HEK293 (cell line): ENCODE results near the gene ALG12.

Experiments
- FEZF1 ChIP-seq: fragments of 450-650 bp; formaldehyde crosslinking; IDR thresholded peaks from 2 replicates; pipeline ENCODE4 v1.5.1; 2016; ENCODE audit warnings: missing biosample characterization, missing genetic modification characterization
- IKZF3 ChIP-seq: fragments of 450-650 bp; IDR thresholded peaks from 2 replicates; pipeline ENCODE4 v1.5.0; 2018; ENCODE audit warnings: missing biosample characterization, mild to moderate bottlenecking, missing genetic modification characterization, moderate library complexity
- RBAK ChIP-seq: fragments of 450-650 bp; formaldehyde crosslinking; IDR thresholded peaks from 2 replicates; pipeline ENCODE4 v1.5.1; 2016; ENCODE audit warnings: missing biosample characterization, missing genetic modification characterization
- ZFP37 ChIP-seq: fragments of 450-650 bp; formaldehyde crosslinking; IDR thresholded peaks from 2 replicates; pipeline ENCODE4 v1.5.1; 2016; ENCODE audit warnings: missing biosample characterization, missing genetic modification characterization
- ZNF121 ChIP-seq: fragments of 450-650 bp; formaldehyde crosslinking; IDR thresholded peaks from 2 replicates; pipeline ENCODE4 v1.5.1; 2016; ENCODE audit warnings: missing biosample characterization, missing genetic modification characterization
- ZNF23 ChIP-seq: fragments of 450-650 bp; formaldehyde crosslinking; IDR thresholded peaks from 2 replicates; pipeline ENCODE4 v1.5.1; 2016; ENCODE audit warnings: missing biosample characterization, missing genetic modification characterization, borderline replicate concordance
- ZNF292 ChIP-seq: fragments of 450-650 bp; formaldehyde crosslinking; IDR thresholded peaks from 2 replicates; pipeline ENCODE4 v1.5.1; 2016; ENCODE audit warnings: low read depth, missing biosample characterization, missing genetic modification characterization, borderline replicate concordance
- ZNF558 ChIP-seq: fragments of 450-650 bp; formaldehyde crosslinking; IDR thresholded peaks from 2 replicates; pipeline ENCODE4 v1.5.1; 2016; ENCODE audit warnings: missing biosample characterization, missing genetic modification characterization
- ZNF571 ChIP-seq: fragments of 450-650 bp; formaldehyde crosslinking; IDR thresholded peaks from 2 replicates; pipeline ENCODE4 v1.5.0; 2017; ENCODE audit warnings: missing biosample characterization, missing genetic modification characterization
- TF ChIP-seq, protein P1 (sequence below): fragments of 450-650 bp; formaldehyde crosslinking; IDR thresholded peaks from 2 replicates; pipeline ENCODE4 v1.5.1; 2016; ENCODE audit warnings: missing biosample characterization, missing genetic modification characterization
- TF ChIP-seq, protein P2 (sequence below): fragments of 450-650 bp; formaldehyde crosslinking; IDR thresholded peaks from 2 replicates; pipeline ENCODE4 v1.5.1; 2016; ENCODE audit warnings: missing biosample characterization, missing genetic modification characterization
- TF ChIP-seq, protein P3 (sequence below): fragments of 450-650 bp; formaldehyde crosslinking; IDR thresholded peaks from 2 replicates; pipeline ENCODE4 v1.5.1; 2017; ENCODE audit warnings: missing biosample characterization, missing genetic modification characterization
- TF ChIP-seq, protein P4 (sequence below): fragments of 450-650 bp; formaldehyde crosslinking; IDR thresholded peaks from 2 replicates; pipeline ENCODE4 v1.5.1; 2016; ENCODE audit warnings: missing biosample characterization, missing genetic modification characterization
- TF ChIP-seq, protein P5 (sequence below): fragments of 450-650 bp; formaldehyde crosslinking; IDR thresholded peaks from 2 replicates; pipeline ENCODE4 v1.5.1; 2016; ENCODE audit warnings: missing biosample characterization, missing genetic modification characterization
- TF ChIP-seq, protein P6 (sequence below): fragments of 450-650 bp; formaldehyde crosslinking; IDR thresholded peaks from 2 replicates; pipeline ENCODE4 v1.5.1; 2016; ENCODE audit warnings: missing biosample characterization, missing genetic modification characterization, borderline replicate concordance
- TF ChIP-seq, protein P7 (sequence below): fragments of 450-650 bp; formaldehyde crosslinking; IDR thresholded peaks from 2 replicates; pipeline ENCODE4 v1.5.1; 2017; ENCODE audit warnings: missing biosample characterization, missing genetic modification characterization
- TF ChIP-seq, protein P8 (sequence below): fragments of 450-650 bp; formaldehyde crosslinking; conservative IDR thresholded peaks from 2 replicates; pipeline ENCODE4 v1.5.1; 2016; ENCODE audit warnings: low read depth, missing biosample characterization, missing genetic modification characterization

The ALG12 gene

DNA sequence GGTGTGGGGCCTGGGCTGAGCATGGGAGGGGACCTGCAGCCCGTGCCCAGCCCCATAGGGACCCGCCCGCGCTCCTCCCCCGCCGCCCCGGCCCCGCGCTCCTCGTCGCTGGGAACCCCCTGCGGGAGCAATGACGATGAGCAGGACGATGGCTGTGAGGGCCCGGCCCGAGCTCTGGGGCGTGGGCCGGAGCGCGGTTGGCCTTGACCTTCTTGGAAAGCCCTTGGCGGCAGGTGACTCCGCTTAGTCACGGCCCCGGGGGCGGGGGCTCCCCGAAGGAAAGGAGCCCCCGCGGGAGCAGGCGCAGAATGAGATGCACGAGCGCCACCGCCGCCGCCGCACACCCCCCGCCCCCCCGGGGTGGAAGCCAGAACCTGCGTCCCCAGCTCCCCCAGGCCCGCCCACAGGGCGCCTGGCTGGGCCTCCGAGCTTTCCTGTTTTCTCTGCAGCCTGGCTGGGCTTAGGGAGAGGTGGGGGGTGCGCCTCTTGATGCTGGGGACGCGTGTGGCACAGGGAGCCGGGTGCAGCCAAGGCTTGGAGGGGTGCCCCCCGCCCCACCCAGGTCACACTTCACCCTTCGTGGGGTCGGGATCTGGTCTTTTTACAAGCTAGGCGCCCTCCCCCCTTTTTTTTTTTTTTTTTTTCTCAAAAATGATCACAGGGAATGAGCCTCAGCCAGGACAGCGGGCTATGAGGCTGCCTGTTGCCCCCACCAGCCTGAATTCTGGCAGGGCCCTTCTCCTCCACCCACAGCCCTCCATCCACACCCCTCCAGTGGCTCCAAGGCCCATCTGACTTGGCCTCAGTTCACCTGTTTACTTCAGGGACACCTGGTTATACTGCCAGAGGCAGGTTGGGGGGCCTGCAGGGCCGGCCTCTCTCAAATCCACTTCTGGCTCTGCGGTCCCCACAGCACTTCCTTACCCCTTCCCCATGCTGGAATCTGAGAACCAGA lies 18.1 kb upstream of the ALG12 start (continued):
- TF ChIP-seq ZNF292 (tag by site-specific recombination) (no peak), RBAK (tag by site-specific recombination) (no peak), ZNF571 (tag by site-specific recombination) (no peak), ZNF558 (tag by site-specific recombination) (no peak), ZNF121 (tag by site-specific recombination) (no peak), ZFP37 (tag by site-specific recombination) (no peak), ZNF23 (tag by site-specific recombination) (no peak), IKZF3 (tag by site-specific recombination) (no peak), FEZF1 (tag by site-specific recombination) (no peak)
- TF ChIP-seq, protein P1, sequence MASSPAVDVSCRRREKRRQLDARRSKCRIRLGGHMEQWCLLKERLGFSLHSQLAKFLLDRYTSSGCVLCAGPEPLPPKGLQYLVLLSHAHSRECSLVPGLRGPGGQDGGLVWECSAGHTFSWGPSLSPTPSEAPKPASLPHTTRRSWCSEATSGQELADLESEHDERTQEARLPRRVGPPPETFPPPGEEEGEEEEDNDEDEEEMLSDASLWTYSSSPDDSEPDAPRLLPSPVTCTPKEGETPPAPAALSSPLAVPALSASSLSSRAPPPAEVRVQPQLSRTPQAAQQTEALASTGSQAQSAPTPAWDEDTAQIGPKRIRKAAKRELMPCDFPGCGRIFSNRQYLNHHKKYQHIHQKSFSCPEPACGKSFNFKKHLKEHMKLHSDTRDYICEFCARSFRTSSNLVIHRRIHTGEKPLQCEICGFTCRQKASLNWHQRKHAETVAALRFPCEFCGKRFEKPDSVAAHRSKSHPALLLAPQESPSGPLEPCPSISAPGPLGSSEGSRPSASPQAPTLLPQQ (tag by site-specific recombination) = 0 out of 2 replicates have a peak, but pooled peaks have one; percentile 24
- TF ChIP-seq, protein P2, sequence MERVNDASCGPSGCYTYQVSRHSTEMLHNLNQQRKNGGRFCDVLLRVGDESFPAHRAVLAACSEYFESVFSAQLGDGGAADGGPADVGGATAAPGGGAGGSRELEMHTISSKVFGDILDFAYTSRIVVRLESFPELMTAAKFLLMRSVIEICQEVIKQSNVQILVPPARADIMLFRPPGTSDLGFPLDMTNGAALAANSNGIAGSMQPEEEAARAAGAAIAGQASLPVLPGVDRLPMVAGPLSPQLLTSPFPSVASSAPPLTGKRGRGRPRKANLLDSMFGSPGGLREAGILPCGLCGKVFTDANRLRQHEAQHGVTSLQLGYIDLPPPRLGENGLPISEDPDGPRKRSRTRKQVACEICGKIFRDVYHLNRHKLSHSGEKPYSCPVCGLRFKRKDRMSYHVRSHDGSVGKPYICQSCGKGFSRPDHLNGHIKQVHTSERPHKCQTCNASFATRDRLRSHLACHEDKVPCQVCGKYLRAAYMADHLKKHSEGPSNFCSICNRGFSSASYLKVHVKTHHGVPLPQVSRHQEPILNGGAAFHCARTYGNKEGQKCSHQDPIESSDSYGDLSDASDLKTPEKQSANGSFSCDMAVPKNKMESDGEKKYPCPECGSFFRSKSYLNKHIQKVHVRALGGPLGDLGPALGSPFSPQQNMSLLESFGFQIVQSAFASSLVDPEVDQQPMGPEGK = peak; percentile 93
- TF ChIP-seq, protein P3, sequence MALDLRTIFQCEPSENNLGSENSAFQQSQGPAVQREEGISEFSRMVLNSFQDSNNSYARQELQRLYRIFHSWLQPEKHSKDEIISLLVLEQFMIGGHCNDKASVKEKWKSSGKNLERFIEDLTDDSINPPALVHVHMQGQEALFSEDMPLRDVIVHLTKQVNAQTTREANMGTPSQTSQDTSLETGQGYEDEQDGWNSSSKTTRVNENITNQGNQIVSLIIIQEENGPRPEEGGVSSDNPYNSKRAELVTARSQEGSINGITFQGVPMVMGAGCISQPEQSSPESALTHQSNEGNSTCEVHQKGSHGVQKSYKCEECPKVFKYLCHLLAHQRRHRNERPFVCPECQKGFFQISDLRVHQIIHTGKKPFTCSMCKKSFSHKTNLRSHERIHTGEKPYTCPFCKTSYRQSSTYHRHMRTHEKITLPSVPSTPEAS (tag by site-specific recombination) = no peak
- TF ChIP-seq, protein P4, sequence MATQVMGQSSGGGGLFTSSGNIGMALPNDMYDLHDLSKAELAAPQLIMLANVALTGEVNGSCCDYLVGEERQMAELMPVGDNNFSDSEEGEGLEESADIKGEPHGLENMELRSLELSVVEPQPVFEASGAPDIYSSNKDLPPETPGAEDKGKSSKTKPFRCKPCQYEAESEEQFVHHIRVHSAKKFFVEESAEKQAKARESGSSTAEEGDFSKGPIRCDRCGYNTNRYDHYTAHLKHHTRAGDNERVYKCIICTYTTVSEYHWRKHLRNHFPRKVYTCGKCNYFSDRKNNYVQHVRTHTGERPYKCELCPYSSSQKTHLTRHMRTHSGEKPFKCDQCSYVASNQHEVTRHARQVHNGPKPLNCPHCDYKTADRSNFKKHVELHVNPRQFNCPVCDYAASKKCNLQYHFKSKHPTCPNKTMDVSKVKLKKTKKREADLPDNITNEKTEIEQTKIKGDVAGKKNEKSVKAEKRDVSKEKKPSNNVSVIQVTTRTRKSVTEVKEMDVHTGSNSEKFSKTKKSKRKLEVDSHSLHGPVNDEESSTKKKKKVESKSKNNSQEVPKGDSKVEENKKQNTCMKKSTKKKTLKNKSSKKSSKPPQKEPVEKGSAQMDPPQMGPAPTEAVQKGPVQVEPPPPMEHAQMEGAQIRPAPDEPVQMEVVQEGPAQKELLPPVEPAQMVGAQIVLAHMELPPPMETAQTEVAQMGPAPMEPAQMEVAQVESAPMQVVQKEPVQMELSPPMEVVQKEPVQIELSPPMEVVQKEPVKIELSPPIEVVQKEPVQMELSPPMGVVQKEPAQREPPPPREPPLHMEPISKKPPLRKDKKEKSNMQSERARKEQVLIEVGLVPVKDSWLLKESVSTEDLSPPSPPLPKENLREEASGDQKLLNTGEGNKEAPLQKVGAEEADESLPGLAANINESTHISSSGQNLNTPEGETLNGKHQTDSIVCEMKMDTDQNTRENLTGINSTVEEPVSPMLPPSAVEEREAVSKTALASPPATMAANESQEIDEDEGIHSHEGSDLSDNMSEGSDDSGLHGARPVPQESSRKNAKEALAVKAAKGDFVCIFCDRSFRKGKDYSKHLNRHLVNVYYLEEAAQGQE (tag by site-specific recombination) = no peak
- TF ChIP-seq, protein P5, sequence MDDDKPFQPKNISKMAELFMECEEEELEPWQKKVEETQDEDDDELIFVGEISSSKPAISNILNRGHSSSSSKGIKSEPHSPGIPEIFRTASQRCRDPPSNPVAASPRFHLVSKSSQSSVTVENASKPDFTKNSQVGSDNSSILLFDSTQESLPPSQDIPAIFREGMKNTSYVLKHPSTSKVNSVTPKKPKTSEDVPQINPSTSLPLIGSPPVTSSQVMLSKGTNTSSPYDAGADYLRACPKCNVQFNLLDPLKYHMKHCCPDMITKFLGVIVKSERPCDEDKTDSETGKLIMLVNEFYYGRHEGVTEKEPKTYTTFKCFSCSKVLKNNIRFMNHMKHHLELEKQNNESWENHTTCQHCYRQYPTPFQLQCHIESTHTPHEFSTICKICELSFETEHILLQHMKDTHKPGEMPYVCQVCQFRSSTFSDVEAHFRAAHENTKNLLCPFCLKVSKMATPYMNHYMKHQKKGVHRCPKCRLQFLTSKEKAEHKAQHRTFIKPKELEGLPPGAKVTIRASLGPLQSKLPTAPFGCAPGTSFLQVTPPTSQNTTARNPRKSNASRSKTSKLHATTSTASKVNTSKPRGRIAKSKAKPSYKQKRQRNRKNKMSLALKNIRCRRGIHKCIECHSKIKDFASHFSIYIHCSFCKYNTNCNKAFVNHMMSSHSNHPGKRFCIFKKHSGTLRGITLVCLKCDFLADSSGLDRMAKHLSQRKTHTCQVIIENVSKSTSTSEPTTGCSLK = no peak
- TF ChIP-seq, protein P6, sequence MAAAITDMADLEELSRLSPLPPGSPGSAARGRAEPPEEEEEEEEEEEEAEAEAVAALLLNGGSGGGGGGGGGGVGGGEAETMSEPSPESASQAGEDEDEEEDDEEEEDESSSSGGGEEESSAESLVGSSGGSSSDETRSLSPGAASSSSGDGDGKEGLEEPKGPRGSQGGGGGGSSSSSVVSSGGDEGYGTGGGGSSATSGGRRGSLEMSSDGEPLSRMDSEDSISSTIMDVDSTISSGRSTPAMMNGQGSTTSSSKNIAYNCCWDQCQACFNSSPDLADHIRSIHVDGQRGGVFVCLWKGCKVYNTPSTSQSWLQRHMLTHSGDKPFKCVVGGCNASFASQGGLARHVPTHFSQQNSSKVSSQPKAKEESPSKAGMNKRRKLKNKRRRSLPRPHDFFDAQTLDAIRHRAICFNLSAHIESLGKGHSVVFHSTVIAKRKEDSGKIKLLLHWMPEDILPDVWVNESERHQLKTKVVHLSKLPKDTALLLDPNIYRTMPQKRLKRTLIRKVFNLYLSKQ (tag by site-specific recombination) = no peak
- TF ChIP-seq, protein P7, sequence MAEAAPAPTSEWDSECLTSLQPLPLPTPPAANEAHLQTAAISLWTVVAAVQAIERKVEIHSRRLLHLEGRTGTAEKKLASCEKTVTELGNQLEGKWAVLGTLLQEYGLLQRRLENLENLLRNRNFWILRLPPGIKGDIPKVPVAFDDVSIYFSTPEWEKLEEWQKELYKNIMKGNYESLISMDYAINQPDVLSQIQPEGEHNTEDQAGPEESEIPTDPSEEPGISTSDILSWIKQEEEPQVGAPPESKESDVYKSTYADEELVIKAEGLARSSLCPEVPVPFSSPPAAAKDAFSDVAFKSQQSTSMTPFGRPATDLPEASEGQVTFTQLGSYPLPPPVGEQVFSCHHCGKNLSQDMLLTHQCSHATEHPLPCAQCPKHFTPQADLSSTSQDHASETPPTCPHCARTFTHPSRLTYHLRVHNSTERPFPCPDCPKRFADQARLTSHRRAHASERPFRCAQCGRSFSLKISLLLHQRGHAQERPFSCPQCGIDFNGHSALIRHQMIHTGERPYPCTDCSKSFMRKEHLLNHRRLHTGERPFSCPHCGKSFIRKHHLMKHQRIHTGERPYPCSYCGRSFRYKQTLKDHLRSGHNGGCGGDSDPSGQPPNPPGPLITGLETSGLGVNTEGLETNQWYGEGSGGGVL (tag by site-specific recombination) = peak; percentile 85
- TF ChIP-seq, protein P8, sequence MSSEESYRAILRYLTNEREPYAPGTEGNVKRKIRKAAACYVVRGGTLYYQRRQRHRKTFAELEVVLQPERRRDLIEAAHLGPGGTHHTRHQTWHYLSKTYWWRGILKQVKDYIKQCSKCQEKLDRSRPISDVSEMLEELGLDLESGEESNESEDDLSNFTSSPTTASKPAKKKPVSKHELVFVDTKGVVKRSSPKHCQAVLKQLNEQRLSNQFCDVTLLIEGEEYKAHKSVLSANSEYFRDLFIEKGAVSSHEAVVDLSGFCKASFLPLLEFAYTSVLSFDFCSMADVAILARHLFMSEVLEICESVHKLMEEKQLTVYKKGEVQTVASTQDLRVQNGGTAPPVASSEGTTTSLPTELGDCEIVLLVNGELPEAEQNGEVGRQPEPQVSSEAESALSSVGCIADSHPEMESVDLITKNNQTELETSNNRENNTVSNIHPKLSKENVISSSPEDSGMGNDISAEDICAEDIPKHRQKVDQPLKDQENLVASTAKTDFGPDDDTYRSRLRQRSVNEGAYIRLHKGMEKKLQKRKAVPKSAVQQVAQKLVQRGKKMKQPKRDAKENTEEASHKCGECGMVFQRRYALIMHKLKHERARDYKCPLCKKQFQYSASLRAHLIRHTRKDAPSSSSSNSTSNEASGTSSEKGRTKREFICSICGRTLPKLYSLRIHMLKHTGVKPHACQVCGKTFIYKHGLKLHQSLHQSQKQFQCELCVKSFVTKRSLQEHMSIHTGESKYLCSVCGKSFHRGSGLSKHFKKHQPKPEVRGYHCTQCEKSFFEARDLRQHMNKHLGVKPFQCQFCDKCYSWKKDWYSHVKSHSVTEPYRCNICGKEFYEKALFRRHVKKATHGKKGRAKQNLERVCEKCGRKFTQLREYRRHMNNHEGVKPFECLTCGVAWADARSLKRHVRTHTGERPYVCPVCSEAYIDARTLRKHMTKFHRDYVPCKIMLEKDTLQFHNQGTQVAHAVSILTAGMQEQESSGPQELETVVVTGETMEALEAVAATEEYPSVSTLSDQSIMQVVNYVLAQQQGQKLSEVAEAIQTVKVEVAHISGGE = no peak
